Measurements from ENCODE around the gene MACROH2A2.
A peak's percentile ranks its signal among the peaks of the same experiment; 100 is the strongest.

Gene MACROH2A2

GRCh38 chr10:70052462-70053217 is at the start of gene MACROH2A2:
Gene MACROH2A2, plus strand, starts transcription at chr10:70052846. Its CDS starts 22,813 bp downstream, at chr10:70075659.
- in situ Hi-C loops (cut with HindIII; ENCODE audit: low sequenced_read_pairs): no loop called here
- DNase-seq (ENCODE audit: low read depth): peak; percentile 23
- peak within 1 kb of the TSS; percentile 87 for H3K4me3 ChIP-seq (ENCODE audit: low read depth, low read length)
- TF ChIP-seq, protein P1, sequence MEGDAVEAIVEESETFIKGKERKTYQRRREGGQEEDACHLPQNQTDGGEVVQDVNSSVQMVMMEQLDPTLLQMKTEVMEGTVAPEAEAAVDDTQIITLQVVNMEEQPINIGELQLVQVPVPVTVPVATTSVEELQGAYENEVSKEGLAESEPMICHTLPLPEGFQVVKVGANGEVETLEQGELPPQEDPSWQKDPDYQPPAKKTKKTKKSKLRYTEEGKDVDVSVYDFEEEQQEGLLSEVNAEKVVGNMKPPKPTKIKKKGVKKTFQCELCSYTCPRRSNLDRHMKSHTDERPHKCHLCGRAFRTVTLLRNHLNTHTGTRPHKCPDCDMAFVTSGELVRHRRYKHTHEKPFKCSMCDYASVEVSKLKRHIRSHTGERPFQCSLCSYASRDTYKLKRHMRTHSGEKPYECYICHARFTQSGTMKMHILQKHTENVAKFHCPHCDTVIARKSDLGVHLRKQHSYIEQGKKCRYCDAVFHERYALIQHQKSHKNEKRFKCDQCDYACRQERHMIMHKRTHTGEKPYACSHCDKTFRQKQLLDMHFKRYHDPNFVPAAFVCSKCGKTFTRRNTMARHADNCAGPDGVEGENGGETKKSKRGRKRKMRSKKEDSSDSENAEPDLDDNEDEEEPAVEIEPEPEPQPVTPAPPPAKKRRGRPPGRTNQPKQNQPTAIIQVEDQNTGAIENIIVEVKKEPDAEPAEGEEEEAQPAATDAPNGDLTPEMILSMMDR (IDR thresholded peaks at IDR 0.05; ENCODE audit: low read depth, low read length, missing control alignments): peak; percentile 57

GRCh38 chr10:70007116-70007820 is 45.4 kb upstream of the MACROH2A2 start:
- in situ Hi-C loops (cut with HindIII; ENCODE audit: low sequenced_read_pairs): no loop called here
- no peak for DNase-seq (ENCODE audit: low read depth)
- no peak overlapping the region for H3K4me3 ChIP-seq (ENCODE audit: low read depth, low read length)
- TF ChIP-seq, protein P1 (IDR thresholded peaks at IDR 0.05; ENCODE audit: low read depth, low read length, missing control alignments): no peak

GRCh38 chr10:70031215-70031614 is 21.4 kb upstream of the MACROH2A2 start:
- TF ChIP-seq, protein P1 (IDR thresholded peaks at IDR 0.05; ENCODE audit: low read depth, low read length, missing control alignments): no peak
- DNase-seq (ENCODE audit: low read depth): no peak
- H3K4me3 ChIP-seq (ENCODE audit: low read depth, low read length): no peak overlapping the region
- in situ Hi-C loops (cut with HindIII; ENCODE audit: low sequenced_read_pairs): no loop called here

GRCh38 chr10:70032667-70033289 is 19.9 kb upstream of the MACROH2A2 start:
- TF ChIP-seq, protein P1 (IDR thresholded peaks at IDR 0.05; ENCODE audit: low read depth, low read length, missing control alignments): no peak
- DNase-seq (ENCODE audit: low read depth): no peak
- no peak overlapping the region for H3K4me3 ChIP-seq (ENCODE audit: low read depth, low read length)
- in situ Hi-C loops (cut with HindIII; ENCODE audit: low sequenced_read_pairs): no loop called here

DNA sequence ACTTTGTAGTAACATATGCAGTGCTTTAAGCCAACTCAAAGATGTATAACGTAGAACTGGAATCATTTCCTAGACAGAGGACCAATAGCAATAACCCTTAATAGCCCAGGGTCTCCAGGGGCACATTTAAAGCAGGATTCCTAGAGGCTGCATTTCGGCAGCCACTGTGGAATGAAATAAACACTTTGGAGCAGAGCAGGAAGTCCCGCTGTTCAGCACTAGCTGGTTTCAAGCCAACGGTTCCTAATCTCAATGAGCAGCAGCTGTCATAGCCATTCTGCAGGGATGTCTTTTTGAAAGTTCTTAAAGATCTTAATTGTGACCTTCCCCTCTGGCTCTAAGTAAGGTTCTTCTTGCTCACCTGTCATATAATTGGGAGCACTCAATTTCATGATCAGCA is 18.4 kb upstream of the MACROH2A2 start:
- in situ Hi-C loops (cut with HindIII; ENCODE audit: low sequenced_read_pairs): no loop called here
- no peak overlapping the region for H3K4me3 ChIP-seq (ENCODE audit: low read depth, low read length)
- DNase-seq (ENCODE audit: low read depth): no peak
- TF ChIP-seq, protein P1 (IDR thresholded peaks at IDR 0.05; ENCODE audit: low read depth, low read length, missing control alignments): no peak

GRCh38 chr10:70035531-70035930 is 17.1 kb upstream of the MACROH2A2 start:
- no peak overlapping the region for H3K4me3 ChIP-seq (ENCODE audit: low read depth, low read length)
- no peak for DNase-seq (ENCODE audit: low read depth)
- TF ChIP-seq, protein P1 (IDR thresholded peaks at IDR 0.05; ENCODE audit: low read depth, low read length, missing control alignments): no peak
- in situ Hi-C loops (cut with HindIII; ENCODE audit: low sequenced_read_pairs): no loop called here

All from astrocyte of the cerebellum (primary cell).